ENCODE results near the gene PMAIP1. TPM values are rescaled to one million over a fixed set of nuclear protein-coding genes. Genes with fewer than 3 reads are reported as not detected.

PMAIP1 gene
- total RNA-seq, 3 donors from 2014 or later: 1.2 to 2.2 (median 2.1) TPM

DNA sequence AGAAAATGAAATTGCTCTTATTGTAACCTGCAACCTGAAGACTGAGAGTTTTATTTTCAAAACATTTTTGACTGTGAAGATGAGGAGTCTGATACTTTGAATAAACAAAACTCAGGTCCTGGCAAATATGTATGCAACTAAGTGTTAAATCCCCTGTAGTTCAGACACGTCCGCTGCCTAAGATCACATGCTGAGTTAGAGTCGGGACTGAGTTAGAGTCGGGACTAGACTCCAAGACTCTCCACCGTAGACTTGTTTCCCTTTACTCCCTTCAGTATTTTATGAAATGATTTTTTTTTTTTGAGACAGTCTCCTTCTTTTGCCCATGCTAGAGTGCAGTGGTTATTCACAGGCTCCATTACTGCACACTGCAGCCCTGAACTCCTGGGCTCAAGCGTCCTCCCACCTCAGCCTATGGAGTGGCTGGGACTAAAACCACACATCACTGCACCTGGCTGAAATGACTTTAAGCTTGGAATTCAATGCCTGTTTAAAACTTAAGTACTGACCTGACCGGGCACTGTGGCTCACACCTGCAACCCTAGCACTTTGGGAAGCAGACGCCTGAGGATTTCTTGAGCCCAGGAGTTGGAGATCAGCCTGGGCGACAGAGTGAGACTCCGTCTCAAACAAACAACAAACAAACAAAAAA lies 28.0 kb upstream of the PMAIP1 start:
- TF ChIP-seq, protein P1, sequence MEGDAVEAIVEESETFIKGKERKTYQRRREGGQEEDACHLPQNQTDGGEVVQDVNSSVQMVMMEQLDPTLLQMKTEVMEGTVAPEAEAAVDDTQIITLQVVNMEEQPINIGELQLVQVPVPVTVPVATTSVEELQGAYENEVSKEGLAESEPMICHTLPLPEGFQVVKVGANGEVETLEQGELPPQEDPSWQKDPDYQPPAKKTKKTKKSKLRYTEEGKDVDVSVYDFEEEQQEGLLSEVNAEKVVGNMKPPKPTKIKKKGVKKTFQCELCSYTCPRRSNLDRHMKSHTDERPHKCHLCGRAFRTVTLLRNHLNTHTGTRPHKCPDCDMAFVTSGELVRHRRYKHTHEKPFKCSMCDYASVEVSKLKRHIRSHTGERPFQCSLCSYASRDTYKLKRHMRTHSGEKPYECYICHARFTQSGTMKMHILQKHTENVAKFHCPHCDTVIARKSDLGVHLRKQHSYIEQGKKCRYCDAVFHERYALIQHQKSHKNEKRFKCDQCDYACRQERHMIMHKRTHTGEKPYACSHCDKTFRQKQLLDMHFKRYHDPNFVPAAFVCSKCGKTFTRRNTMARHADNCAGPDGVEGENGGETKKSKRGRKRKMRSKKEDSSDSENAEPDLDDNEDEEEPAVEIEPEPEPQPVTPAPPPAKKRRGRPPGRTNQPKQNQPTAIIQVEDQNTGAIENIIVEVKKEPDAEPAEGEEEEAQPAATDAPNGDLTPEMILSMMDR (IDR thresholded peaks at IDR 0.05): no peak
- no peaks in the 10 kb centered on the region for H3K9me3 ChIP-seq
- intact Hi-C loops (cut with DNase I, micrococcal nuclease): no loop called here
- H3K4me3 ChIP-seq: no peak overlapping the region
- no peaks in the 10 kb centered on the region for H3K36me3 ChIP-seq (ENCODE audit: low read depth)
- ATAC-seq (no peak), DNase-seq (no peak)
- no peaks in the 10 kb centered on the region for H3K4me1 ChIP-seq (ENCODE audit: low read depth)

DNA sequence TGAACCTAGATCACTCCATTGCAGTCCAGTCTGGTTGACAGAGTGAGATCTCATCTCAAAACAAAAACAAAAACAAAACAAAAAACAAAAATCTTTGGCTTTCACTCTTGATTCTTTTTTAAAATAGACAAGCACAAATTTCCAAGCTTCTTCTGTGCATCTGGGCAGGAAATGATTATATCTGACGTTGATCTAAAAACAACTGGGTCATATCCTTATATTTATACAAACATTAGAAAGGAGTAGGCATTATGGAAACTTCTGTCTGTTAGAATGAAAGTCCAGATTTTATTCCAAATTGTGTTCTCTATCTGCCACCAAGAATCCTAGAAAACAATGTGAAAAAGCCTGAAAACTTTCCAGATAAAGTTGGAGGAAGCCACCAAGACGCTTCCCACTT lies 26.2 kb upstream of the PMAIP1 start:
- DNase-seq: no peak
- no peak overlapping the region for H3K4me3 ChIP-seq

DNA sequence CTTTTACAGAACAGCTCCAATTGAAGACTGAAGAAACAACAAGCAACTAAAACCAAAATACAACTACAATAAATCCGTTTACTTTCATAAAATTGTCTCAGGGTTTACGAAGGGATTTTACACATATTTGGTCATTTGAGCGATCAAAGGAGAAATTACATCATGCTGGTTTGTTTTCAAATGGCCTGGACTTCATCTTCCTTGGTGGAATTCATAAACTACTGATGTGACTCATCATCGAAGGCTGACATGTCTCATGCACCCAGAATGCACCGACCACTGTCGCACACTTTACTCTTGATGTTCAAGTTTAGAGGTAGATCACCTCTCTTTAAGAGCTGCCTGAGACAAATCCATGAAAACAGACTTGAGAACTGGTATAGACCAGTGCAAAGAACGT lies 25.6 kb upstream of the PMAIP1 start:
- no peaks in the 10 kb centered on the region for H3K9me3 ChIP-seq
- DNase-seq (no peak), ATAC-seq (no peak)
- intact Hi-C loops (cut with DNase I, micrococcal nuclease): no loop called here
- no peaks in the 10 kb centered on the region for H3K4me1 ChIP-seq (ENCODE audit: low read depth)
- H3K4me3 ChIP-seq: no peak overlapping the region
- TF ChIP-seq, protein P1 (IDR thresholded peaks at IDR 0.05): no peak
- no peaks in the 10 kb centered on the region for H3K36me3 ChIP-seq (ENCODE audit: low read depth)

More for the DNA sequence above, 26.2 kb upstream of the PMAIP1 start:
- intact Hi-C loops (cut with DNase I, micrococcal nuclease): no loop called here
- Histone ChIP-seq H3K36me3 (ENCODE audit: low read depth) (no peaks in the 10 kb centered on the region), H3K4me1 (ENCODE audit: low read depth) (no peaks in the 10 kb centered on the region), H3K9me3 (no peaks in the 10 kb centered on the region)
- TF ChIP-seq, protein P1 (IDR thresholded peaks at IDR 0.05): no peak
- no peak for ATAC-seq

DNA sequence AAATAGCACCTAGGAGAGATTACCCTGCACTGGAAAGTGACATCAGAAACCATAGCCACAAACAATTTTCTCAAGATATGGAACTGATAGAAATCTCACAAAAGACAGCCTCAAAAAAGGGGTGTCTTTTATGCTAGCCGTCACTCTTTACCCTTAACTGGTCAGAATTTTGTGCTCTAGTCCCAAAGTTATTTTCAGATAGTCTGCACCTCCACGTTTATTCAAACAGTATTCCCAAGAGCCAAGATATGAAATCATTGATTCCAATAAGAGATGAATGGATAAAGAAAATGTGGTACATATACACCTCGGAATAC lies 23.5 kb upstream of the PMAIP1 start:
- Histone ChIP-seq H3K4me1 (ENCODE audit: low read depth) (peaks cover 3% of the 10 kb centered on the region), H3K9me3 (no peaks in the 10 kb centered on the region), H3K36me3 (ENCODE audit: low read depth) (no peaks in the 10 kb centered on the region), H3K4me3 (no peak overlapping the region)
- no peak for DNase-seq
- no peak for ATAC-seq
- TF ChIP-seq, protein P1 (IDR thresholded peaks at IDR 0.05): no peak
- intact Hi-C loops (cut with DNase I, micrococcal nuclease): no loop called here

DNA sequence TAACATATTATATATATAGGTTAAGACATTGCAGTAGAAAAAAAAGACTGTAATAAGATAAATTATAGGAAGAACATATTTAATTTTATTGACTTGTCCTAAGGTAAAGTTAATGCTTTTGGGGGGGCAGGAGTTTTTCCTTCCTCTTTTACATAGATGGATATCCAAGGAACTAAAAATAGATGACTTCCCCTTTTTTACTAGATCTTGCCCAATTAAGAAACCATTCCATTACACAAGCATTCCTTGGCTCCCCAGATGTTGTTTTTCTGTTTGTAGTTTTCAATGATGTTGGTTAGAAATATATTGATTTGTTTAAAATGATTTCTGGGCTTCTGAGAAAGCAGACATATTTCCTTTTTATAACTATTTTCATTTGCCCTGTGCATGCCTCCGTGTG lies 22.4 kb upstream of the PMAIP1 start:
- peaks cover 12% of the 10 kb centered on the region for H3K4me1 ChIP-seq (ENCODE audit: low read depth)
- H3K36me3 ChIP-seq (ENCODE audit: low read depth): no peaks in the 10 kb centered on the region
- peak in 1 of 3 donors; percentile 14 for DNase-seq
- no peak for ATAC-seq
- no peak overlapping the region for H3K4me3 ChIP-seq
- no peaks in the 10 kb centered on the region for H3K9me3 ChIP-seq
- intact Hi-C loops (cut with DNase I, micrococcal nuclease): no loop called here
- TF ChIP-seq, protein P1 (IDR thresholded peaks at IDR 0.05): no peak

DNA sequence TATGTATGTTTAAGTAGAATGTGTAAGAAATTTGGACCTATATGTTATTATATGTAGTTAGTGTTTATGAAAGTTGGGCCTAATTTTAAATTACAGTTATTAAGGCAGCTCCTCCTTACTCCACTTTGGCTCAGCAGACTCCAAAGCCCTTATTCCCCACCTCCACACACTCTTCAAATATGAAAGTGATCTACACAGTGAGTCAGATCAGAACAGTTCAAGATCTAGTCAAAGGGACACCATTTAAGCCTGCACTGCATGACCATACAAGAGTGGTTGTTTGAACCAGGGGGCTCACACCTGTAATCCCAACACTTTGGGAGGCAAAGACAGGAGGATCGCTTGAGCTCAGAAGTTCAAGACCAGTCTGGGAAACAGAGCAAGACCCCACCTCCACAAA lies 21.2 kb upstream of the PMAIP1 start:
- Histone ChIP-seq H3K36me3 (ENCODE audit: low read depth) (no peaks in the 10 kb centered on the region), H3K9me3 (no peaks in the 10 kb centered on the region), H3K4me1 (ENCODE audit: low read depth) (peaks cover 16% of the 10 kb centered on the region), H3K4me3 (no peak overlapping the region)
- ATAC-seq (no peak), DNase-seq (no peak)
- TF ChIP-seq, protein P1 (IDR thresholded peaks at IDR 0.05): no peak
- intact Hi-C loops (cut with DNase I, micrococcal nuclease): no loop called here

Measured in mucosa of descending colon (tissue), 3 donors.